Anterior cingulate cortex (tissue), 58 donors: ENCODE results near the gene ARHGAP28.

Experiments
- DNase-seq, 58 donors: peaks; one replicate each; lab custom pipeline; 2025; lab: John Stamatoyannopoulos, UW

Gene ARHGAP28

GRCh38 chr18:6949800-6950586 lies 220.5 kb downstream of the ARHGAP28 start:
- no peak for DNase-seq

GRCh38 chr18:6950641-6951040 lies 221.1 kb downstream of the ARHGAP28 start:
- no peak for DNase-seq

- DNase-seq, result no peak
Observed at GRCh38 chr18:6951336-6952090, 222.0 kb downstream of the ARHGAP28 start.

- DNase-seq, result no peak
Observed at GRCh38 chr18:6954501-6954900, 225.0 kb downstream of the ARHGAP28 start.

- DNase-seq, result no peak
Observed at GRCh38 chr18:6955304-6955703, 225.8 kb downstream of the ARHGAP28 start.

- no peak for DNase-seq
Observed at GRCh38 chr18:6956495-6956894, 227.0 kb downstream of the ARHGAP28 start.

- DNase-seq, result no peak
Observed at GRCh38 chr18:6956999-6957398, 227.5 kb downstream of the ARHGAP28 start.

- DNase-seq, result no peak
Observed at GRCh38 chr18:6959110-6959509, 229.6 kb downstream of the ARHGAP28 start.

GRCh38 chr18:6960124-6960523 lies 230.6 kb downstream of the ARHGAP28 start:
- DNase-seq, result no peak

GRCh38 chr18:6960656-6961055 lies 231.1 kb downstream of the ARHGAP28 start:
- no peak for DNase-seq

- no peak for DNase-seq
Observed at GRCh38 chr18:6961331-6961730, 231.8 kb downstream of the ARHGAP28 start.

GRCh38 chr18:6962571-6963451 lies 233.3 kb downstream of the ARHGAP28 start:
- no peak for DNase-seq

- no peak for DNase-seq
Observed at GRCh38 chr18:6963452-6964097, 234.1 kb downstream of the ARHGAP28 start.
